Liver (tissue), 9 donors: ENCODE results near the gene KRT17. TPM values are rescaled to one million over a fixed set of nuclear protein-coding genes. Genes with fewer than 3 reads are reported as not detected.
"Not testable (repeated sequence)": the region's sequence is repeated elsewhere in the genome, so short reads cannot be mapped to it uniquely, and the experiment has no call there.

Source experiments
- DNase-seq: peaks from one replicate; pipeline ENCODE4 v3.0.0-alpha.2; 2017; ENCODE audit warnings: low spot score
- H3K27ac ChIP-seq, 2 donors: one replicate each; pipeline ENCODE4 v1.7.0; 2013; ENCODE audit warnings: inconsistent platforms in 2 of 2, low read length in 2 of 2, control low read depth in 1 of 2, low read depth in 1 of 2, mild to moderate bottlenecking in 1 of 2
- H3K27me3 ChIP-seq, 4 donors: one replicate each; pipeline versions ENCODE4 v1.6.1 to v1.7.0; 2013; ENCODE audit warnings: low read length in 3 of 4, inconsistent platforms in 1 of 4, mild to moderate bottlenecking in 1 of 4, moderate library complexity in 1 of 4; ENCODE audit not compliant: control insufficient read depth in 4 of 4, insufficient read depth in 4 of 4
- H3K36me3 ChIP-seq, 4 donors: one replicate each; pipeline versions ENCODE4 v1.6.1 to v1.7.0; 2013; ENCODE audit warnings: low read length in 3 of 4, mild to moderate bottlenecking in 3 of 4, low read depth in 1 of 4, moderate library complexity in 1 of 4; ENCODE audit not compliant: control insufficient read depth in 4 of 4, insufficient read depth in 3 of 4
- H3K4me1 ChIP-seq, 4 donors: one replicate each; pipeline versions ENCODE4 v1.6.1 to v1.7.0; 2013; ENCODE audit warnings: low read length in 3 of 4, mild to moderate bottlenecking in 3 of 4, moderate library complexity in 1 of 4; ENCODE audit not compliant: control insufficient read depth in 4 of 4, insufficient read depth in 4 of 4
- H3K4me3 ChIP-seq, 3 donors: one replicate each; pipeline versions ENCODE4 v1.6.1 to v1.7.0; 2013; ENCODE audit warnings: low read length in 3 of 3, control low read depth in 1 of 3, low read depth in 1 of 3, mild to moderate bottlenecking in 1 of 3
- H3K9ac ChIP-seq, 2 donors: one replicate each; pipeline ENCODE4 v1.7.0; 2013; ENCODE audit warnings: low read length in 2 of 2, mild to moderate bottlenecking in 2 of 2, moderate library complexity in 2 of 2, control low read depth in 1 of 2, low read depth in 1 of 2
- H3K9me3 ChIP-seq, 4 donors: one replicate each; pipeline versions ENCODE4 v1.6.1 to v1.7.0; 2013; ENCODE audit warnings: low read length in 3 of 4; ENCODE audit not compliant: control insufficient read depth in 4 of 4
- ATF3 ChIP-seq: IDR thresholded peaks from 2 replicates; pipeline ENCODE4 v1.6.1; 2016; ENCODE audit warnings: antibody characterized with exemption
- FOXA1 ChIP-seq: IDR thresholded peaks from 2 replicates; pipeline ENCODE4 v1.6.1; 2016; ENCODE audit warnings: antibody characterized with exemption
- FOXA2 ChIP-seq: IDR thresholded peaks from 2 replicates; pipeline ENCODE4 v1.6.1; 2016; ENCODE audit warnings: antibody characterized with exemption
- GABPA ChIP-seq, 2 donors: IDR thresholded peaks in 1 of 2; conservative IDR thresholded peaks in 1 of 2; 2 replicates each; pipeline ENCODE4 v1.6.1; 2016; ENCODE audit warnings: antibody characterized with exemption in 2 of 2, mild to moderate bottlenecking in 1 of 2, moderate library complexity in 1 of 2
- HNF4A ChIP-seq, 2 donors: conservative IDR thresholded peaks; 2 replicates each; pipeline ENCODE4 v1.6.1; 2016; ENCODE audit warnings: antibody characterized with exemption in 2 of 2, mild to moderate bottlenecking in 2 of 2
- HNF4G ChIP-seq: IDR thresholded peaks from 2 replicates; pipeline ENCODE4 v1.6.1; 2016; ENCODE audit warnings: antibody characterized with exemption
- JUND ChIP-seq, 2 donors: IDR thresholded peaks; 2 replicates each; pipeline ENCODE4 v1.6.1; 2016; ENCODE audit warnings: antibody characterized with exemption in 2 of 2
- NR2F2 ChIP-seq: IDR thresholded peaks from 2 replicates; pipeline ENCODE4 v1.6.1; 2016; ENCODE audit warnings: antibody characterized with exemption
- RAD21 ChIP-seq, 2 donors: IDR thresholded peaks; 2 replicates each; pipeline ENCODE4 v1.6.1; 2016; ENCODE audit warnings: antibody characterized with exemption in 2 of 2, mild to moderate bottlenecking in 2 of 2
- REST ChIP-seq: IDR thresholded peaks from 2 replicates; pipeline ENCODE4 v1.6.1; 2016; ENCODE audit warnings: antibody characterized with exemption, mild to moderate bottlenecking
- RXRA ChIP-seq, 2 donors: IDR thresholded peaks; 2 replicates each; pipeline ENCODE4 v1.6.1; 2017 to 2018; ENCODE audit warnings: antibody characterized with exemption in 2 of 2, mild to moderate bottlenecking in 1 of 2
- SP1 ChIP-seq: IDR thresholded peaks from 2 replicates; pipeline ENCODE4 v1.6.1; 2018; ENCODE audit warnings: antibody characterized with exemption, mild to moderate bottlenecking
- TAF1 ChIP-seq: conservative IDR thresholded peaks from 2 replicates; pipeline ENCODE4 v1.6.1; 2016; ENCODE audit warnings: antibody characterized with exemption, mild to moderate bottlenecking
- YY1 ChIP-seq: IDR thresholded peaks from 2 replicates; pipeline ENCODE4 v1.6.1; 2016; ENCODE audit warnings: antibody characterized with exemption, mild to moderate bottlenecking
- WGBS: extraction: QIAGEN DNeasy Blood & Tissue Kit; methylation state at CpG from one replicate; pipeline ENCODE4 v1.1.7; 2013; 5-methylcytosine and 5-hydroxymethylcytosine counted together
- polyA plus RNA-seq, 2 donors: library from polyadenylated mRNA; stranded (reverse) in 1 of 2; unstranded in 1 of 2; fragments of 200-250 nt in 1 of 2; fragments of >200 nt in 1 of 2; fragmentation: Nextera tagmentation in 1 of 2; extraction: Ambion mirVana in 1 of 2; gene quantifications; one replicate each; pipeline versions ENCODE4 v1.2.1 to v1.2.3, GENCODE V29; 2013 to 2015
- total RNA-seq, 2 donors: library from RNA; depleted of rRNA; stranded (reverse); fragments of >200 nt; gene quantifications; one replicate each; pipeline ENCODE4 v1.2.3, GENCODE V29; 2014
- TF ChIP-seq, protein P1 (sequence below): fragments of 150-350 bp; IDR thresholded peaks from 2 replicates; pipeline ENCODE4 v1.5.1; 2017; ENCODE audit warnings: improper control_type of control experiment, low read depth, low read length; ENCODE audit not compliant: missing input control
- TF ChIP-seq, protein P2 (sequence below): IDR thresholded peaks from 2 replicates; pipeline ENCODE4 v1.6.1; 2016; ENCODE audit warnings: antibody characterized with exemption
- TF ChIP-seq, protein P3 (sequence below): IDR thresholded peaks from 2 replicates; pipeline ENCODE4 v1.6.1; 2016; ENCODE audit warnings: antibody characterized with exemption
- donor health status: healthy.
- donor health status: healthy.
- donor health status: healthy.
- donor health status: healthy.
- donor health status: healthy.

KRT17 gene
- total and polyA plus RNA-seq, 4 donors: 0.15 TPM; not detected in 3

GRCh38 chr17:41578971-41579370, 45.4 kb downstream of the KRT17 start:
- DNase-seq: no peak
- Histone ChIP-seq H3K4me1 (no peaks in the 10 kb centered on the region), H3K9ac (no peak overlapping the region), H3K36me3 (no peaks in the 10 kb centered on the region), H3K4me3 (no peak overlapping the region), H3K27ac (no peak overlapping the region), H3K9me3 (no peaks in the 10 kb centered on the region), H3K27me3 (peaks cover 0 to 13% (median 0%) of the 10 kb centered on the region in 4 donors)
- WGBS: 73% methylated on average over 5 of the region's 5 CpGs
- TF ChIP-seq HNF4G: no peak
- no peak for TF ChIP-seq REST
- TF ChIP-seq SP1: no peak
- no peak for TF ChIP-seq YY1
- no peak for TF ChIP-seq FOXA1
- TF ChIP-seq RAD21 (IDR thresholded peaks at IDR 0.05): no peak
- no peak for TF ChIP-seq JUND (IDR thresholded peaks at IDR 0.05)
- TF ChIP-seq GABPA (IDR thresholded peaks at IDR 0.05 in 1 of 2, conservative IDR thresholded peaks at IDR 0.05 in 1 of 2): no peak
- no peak for TF ChIP-seq HNF4A (conservative IDR thresholded peaks at IDR 0.05)
- no peak for TF ChIP-seq TAF1
- TF ChIP-seq RXRA (IDR thresholded peaks at IDR 0.05): no peak

GRCh38 chr17:41578538-41578937, 45.8 kb downstream of the KRT17 start:
- Histone ChIP-seq H3K4me3 (no peak overlapping the region), H3K27me3 (peaks cover 0 to 13% (median 0%) of the 10 kb centered on the region in 4 donors), H3K9me3 (no peaks in the 10 kb centered on the region), H3K36me3 (no peaks in the 10 kb centered on the region), H3K27ac (no peak overlapping the region), H3K9ac (no peak overlapping the region), H3K4me1 (no peaks in the 10 kb centered on the region)
- TF ChIP-seq NR2F2 (no peak), JUND (IDR thresholded peaks at IDR 0.05) (no peak), HNF4G (no peak), RXRA (IDR thresholded peaks at IDR 0.05) (no peak), TAF1 (no peak), ATF3 (no peak), HNF4A (conservative IDR thresholded peaks at IDR 0.05) (no peak), FOXA2 (no peak), REST (no peak), GABPA (IDR thresholded peaks at IDR 0.05 in 1 of 2, conservative IDR thresholded peaks at IDR 0.05 in 1 of 2) (no peak), YY1 (no peak), FOXA1 (no peak)
- TF ChIP-seq, protein P1, sequence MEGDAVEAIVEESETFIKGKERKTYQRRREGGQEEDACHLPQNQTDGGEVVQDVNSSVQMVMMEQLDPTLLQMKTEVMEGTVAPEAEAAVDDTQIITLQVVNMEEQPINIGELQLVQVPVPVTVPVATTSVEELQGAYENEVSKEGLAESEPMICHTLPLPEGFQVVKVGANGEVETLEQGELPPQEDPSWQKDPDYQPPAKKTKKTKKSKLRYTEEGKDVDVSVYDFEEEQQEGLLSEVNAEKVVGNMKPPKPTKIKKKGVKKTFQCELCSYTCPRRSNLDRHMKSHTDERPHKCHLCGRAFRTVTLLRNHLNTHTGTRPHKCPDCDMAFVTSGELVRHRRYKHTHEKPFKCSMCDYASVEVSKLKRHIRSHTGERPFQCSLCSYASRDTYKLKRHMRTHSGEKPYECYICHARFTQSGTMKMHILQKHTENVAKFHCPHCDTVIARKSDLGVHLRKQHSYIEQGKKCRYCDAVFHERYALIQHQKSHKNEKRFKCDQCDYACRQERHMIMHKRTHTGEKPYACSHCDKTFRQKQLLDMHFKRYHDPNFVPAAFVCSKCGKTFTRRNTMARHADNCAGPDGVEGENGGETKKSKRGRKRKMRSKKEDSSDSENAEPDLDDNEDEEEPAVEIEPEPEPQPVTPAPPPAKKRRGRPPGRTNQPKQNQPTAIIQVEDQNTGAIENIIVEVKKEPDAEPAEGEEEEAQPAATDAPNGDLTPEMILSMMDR: no peak
- TF ChIP-seq, protein P2, sequence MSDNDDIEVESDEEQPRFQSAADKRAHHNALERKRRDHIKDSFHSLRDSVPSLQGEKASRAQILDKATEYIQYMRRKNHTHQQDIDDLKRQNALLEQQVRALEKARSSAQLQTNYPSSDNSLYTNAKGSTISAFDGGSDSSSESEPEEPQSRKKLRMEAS: no peak
- TF ChIP-seq, protein P3, sequence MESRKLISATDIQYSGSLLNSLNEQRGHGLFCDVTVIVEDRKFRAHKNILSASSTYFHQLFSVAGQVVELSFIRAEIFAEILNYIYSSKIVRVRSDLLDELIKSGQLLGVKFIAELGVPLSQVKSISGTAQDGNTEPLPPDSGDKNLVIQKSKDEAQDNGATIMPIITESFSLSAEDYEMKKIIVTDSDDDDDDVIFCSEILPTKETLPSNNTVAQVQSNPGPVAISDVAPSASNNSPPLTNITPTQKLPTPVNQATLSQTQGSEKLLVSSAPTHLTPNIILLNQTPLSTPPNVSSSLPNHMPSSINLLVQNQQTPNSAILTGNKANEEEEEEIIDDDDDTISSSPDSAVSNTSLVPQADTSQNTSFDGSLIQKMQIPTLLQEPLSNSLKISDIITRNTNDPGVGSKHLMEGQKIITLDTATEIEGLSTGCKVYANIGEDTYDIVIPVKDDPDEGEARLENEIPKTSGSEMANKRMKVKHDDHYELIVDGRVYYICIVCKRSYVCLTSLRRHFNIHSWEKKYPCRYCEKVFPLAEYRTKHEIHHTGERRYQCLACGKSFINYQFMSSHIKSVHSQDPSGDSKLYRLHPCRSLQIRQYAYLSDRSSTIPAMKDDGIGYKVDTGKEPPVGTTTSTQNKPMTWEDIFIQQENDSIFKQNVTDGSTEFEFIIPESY: no peak
- WGBS: 82% methylated on average over 1 of the region's 1 CpG
- DNase-seq: no peak

- not testable (repeated sequence) for H3K36me3 ChIP-seq, H3K27ac ChIP-seq, H3K9ac ChIP-seq, H3K4me1 ChIP-seq, H3K4me3 ChIP-seq, H3K9me3 ChIP-seq, DNase-seq
- WGBS: 82% methylated on average over 4 of the region's 4 CpGs
- H3K27me3 ChIP-seq: peaks cover 0 to 13% (median 0%) of the 10 kb centered on the region in 4 donors
Observed at GRCh38 chr17:41576740-41577139, 47.6 kb downstream of the KRT17 start.
